ENCODE measurements around the gene EIF4H.

The EIF4H gene

GRCh38 chr7:74176555-74176954 lies 2.4 kb downstream of the EIF4H start:
- DNase-seq: no peak

GRCh38 chr7:74178632-74179031 lies 4.5 kb downstream of the EIF4H start:
- no peak for DNase-seq

GRCh38 chr7:74179935-74180604 lies 5.9 kb downstream of the EIF4H start:
- no peak for DNase-seq

- no peak for DNase-seq
Measured at GRCh38 chr7:74180866-74181265, 6.7 kb downstream of the EIF4H start.

- DNase-seq: no peak
Measured at GRCh38 chr7:74181821-74182220, 7.7 kb downstream of the EIF4H start.

GRCh38 chr7:74182453-74183090 lies 8.4 kb downstream of the EIF4H start:
- DNase-seq: no peak

- no peak for DNase-seq
Measured at GRCh38 chr7:74183142-74183541, 9.0 kb downstream of the EIF4H start.

GRCh38 chr7:74183653-74184450 lies 9.7 kb downstream of the EIF4H start:
- DNase-seq: peak; percentile 74

- DNase-seq: no peak
Measured at GRCh38 chr7:74185016-74185415, 10.9 kb downstream of the EIF4H start.

GRCh38 chr7:74185636-74186035 lies 11.5 kb downstream of the EIF4H start:
- DNase-seq: no peak

GRCh38 chr7:74187915-74188675 lies 13.9 kb downstream of the EIF4H start:
- DNase-seq: no peak

- DNase-seq: no peak
Measured at GRCh38 chr7:74190259-74190658, 16.1 kb downstream of the EIF4H start.

GRCh38 chr7:74191231-74191630 lies 17.1 kb downstream of the EIF4H start:
- peak; percentile 19 for DNase-seq

- DNase-seq: peak; percentile 50
Measured at GRCh38 chr7:74193054-74193453, 18.9 kb downstream of the EIF4H start.

GRCh38 chr7:74193913-74194312 lies 19.8 kb downstream of the EIF4H start:
- peak; percentile 44 for DNase-seq

- peak; percentile 17 for DNase-seq
Measured at GRCh38 chr7:74194686-74195085, 20.5 kb downstream of the EIF4H start.

- DNase-seq: peak; percentile 13
Measured at GRCh38 chr7:74195139-74195860, 21.1 kb downstream of the EIF4H start.

GRCh38 chr7:74195968-74196654 lies 22.0 kb downstream of the EIF4H start:
- peak; percentile 58 for DNase-seq

GRCh38 chr7:74197449-74198124 lies 23.4 kb downstream of the EIF4H start:
- peak; percentile 41 for DNase-seq

- peak; percentile 30 for DNase-seq
Measured at GRCh38 chr7:74199551-74200355, 25.6 kb downstream of the EIF4H start.

All from activated effector memory CD4-positive, alpha-beta T cell treated with anti-CD3 and anti-CD28 coated beads, Interleukin-2, amount 50 U/mL, for 16 hours (primary cell).